ENCODE measurements around the gene TMEM82. TPM values are rescaled to one million over a fixed set of nuclear protein-coding genes. Genes with fewer than 3 reads are reported as not detected.

TMEM82 gene
- polyA plus RNA-seq, 1 donor from 2014 or later, result not detected

- H3K27me3 ChIP-seq (ENCODE audit: insufficient read depth, low read depth, low read length), result peaks cover 15% of the 10 kb centered on the region
- peaks cover 6% of the 10 kb centered on the region for H3K79me2 ChIP-seq (replicated peaks; ENCODE audit: insufficient read depth, low read length)
- no peaks in the 10 kb centered on the region for H3K36me3 ChIP-seq (ENCODE audit: insufficient read depth, low read length)
- H4K20me1 ChIP-seq (ENCODE audit: insufficient read depth), result no peaks in the 10 kb centered on the region
- H3K9me2 ChIP-seq (ENCODE audit: insufficient read depth, low read length), result no peaks in the 10 kb centered on the region
- peak overlapping the region; percentile 84 for H3K4me3 ChIP-seq (ENCODE audit: low read length)
- peak overlapping the region; percentile 8 for H2AFZ ChIP-seq (ENCODE audit: low read depth, low read length)
- no peak for TF ChIP-seq MXI1 (conservative IDR thresholded peaks at IDR 0.05; ENCODE audit: poor library complexity, severe bottlenecking)
- no peak for TF ChIP-seq REST (IDR thresholded peaks at IDR 0.05; ENCODE audit: borderline replicate concordance)
- TF ChIP-seq EZH2 (IDR thresholded peaks at IDR 0.05; ENCODE audit: borderline replicate concordance, insufficient read depth, low read length, poor library complexity, severe bottlenecking), result no peak
- no peak for TF ChIP-seq POLR2AphosphoS5 (IDR thresholded peaks at IDR 0.05)
- no peak for TF ChIP-seq EP300 (conservative IDR thresholded peaks at IDR 0.05; ENCODE audit: poor library complexity, severe bottlenecking)
- H3F3A ChIP-seq (ENCODE audit: insufficient read depth, low read length, poor library complexity, severe bottlenecking), result no peaks in the 10 kb centered on the region
- H3K4me2 ChIP-seq (ENCODE audit: low read length), result peak overlapping the region; percentile 36
- no peaks in the 10 kb centered on the region for H3K9me3 ChIP-seq (ENCODE audit: low read length)
- no peak overlapping the region for H3K27ac ChIP-seq (ENCODE audit: low read length)
- peak overlapping the region; percentile 85 for H3K9ac ChIP-seq (ENCODE audit: low read length)
These were observed 15.5 kb downstream of the TMEM82 start for GRCh38 chr1:15757575-15758342.

GRCh38 chr1:15758343-15758931 lies 16.1 kb downstream of the TMEM82 start, which contains the start of gene FBLIM1:
TSS of gene FBLIM1 (plus strand) at chr1:15758795. CDS start at chr1:15764984, 6,189 bp downstream.
- no peaks in the 10 kb centered on the region for H3K9me2 ChIP-seq (ENCODE audit: insufficient read depth, low read length)
- peak within 1 kb of the TSS; percentile 61 for H3K4me2 ChIP-seq (ENCODE audit: low read length)
- H3K36me3 ChIP-seq (ENCODE audit: insufficient read depth, low read length), result no peaks in the 10 kb centered on the region
- no peaks in the 10 kb centered on the region for H3K9me3 ChIP-seq (ENCODE audit: low read length)
- peak within 1 kb of the TSS; percentile 8 for H2AFZ ChIP-seq (ENCODE audit: low read depth, low read length)
- TF ChIP-seq EZH2 (IDR thresholded peaks at IDR 0.05; ENCODE audit: borderline replicate concordance, insufficient read depth, low read length, poor library complexity, severe bottlenecking) (no peak), POLR2AphosphoS5 (IDR thresholded peaks at IDR 0.05) (no peak), SMC3 (conservative IDR thresholded peaks at IDR 0.05; ENCODE audit: poor library complexity) (no peak), RAD21 (conservative IDR thresholded peaks at IDR 0.05) (no peak), CTCF (IDR thresholded peaks at IDR 0.05; ENCODE audit: poor library complexity, severe bottlenecking) (no peak)
- no peaks in the 10 kb centered on the region for H4K20me1 ChIP-seq (ENCODE audit: insufficient read depth)
- no peaks in the 10 kb centered on the region for H3F3A ChIP-seq (ENCODE audit: insufficient read depth, low read length, poor library complexity, severe bottlenecking)
- H3K9ac ChIP-seq (ENCODE audit: low read length), result peak within 1 kb of the TSS; percentile 85
- peak within 1 kb of the TSS; percentile 84 for H3K4me3 ChIP-seq (ENCODE audit: low read length)
- peaks cover 15% of the 10 kb centered on the region for H3K27me3 ChIP-seq (ENCODE audit: insufficient read depth, low read depth, low read length)
- peak within 1 kb of the TSS; percentile 31 for H3K27ac ChIP-seq (ENCODE audit: low read length)
- peaks cover 6% of the 10 kb centered on the region for H3K79me2 ChIP-seq (replicated peaks; ENCODE audit: insufficient read depth, low read length)
